ENCODE results near the gene KLC1. TPM values are rescaled to one million over a fixed set of nuclear protein-coding genes. Genes with fewer than 3 reads are reported as not detected.

Gene KLC1
- total RNA-seq, 1 donor = 212 TPM

DNA sequence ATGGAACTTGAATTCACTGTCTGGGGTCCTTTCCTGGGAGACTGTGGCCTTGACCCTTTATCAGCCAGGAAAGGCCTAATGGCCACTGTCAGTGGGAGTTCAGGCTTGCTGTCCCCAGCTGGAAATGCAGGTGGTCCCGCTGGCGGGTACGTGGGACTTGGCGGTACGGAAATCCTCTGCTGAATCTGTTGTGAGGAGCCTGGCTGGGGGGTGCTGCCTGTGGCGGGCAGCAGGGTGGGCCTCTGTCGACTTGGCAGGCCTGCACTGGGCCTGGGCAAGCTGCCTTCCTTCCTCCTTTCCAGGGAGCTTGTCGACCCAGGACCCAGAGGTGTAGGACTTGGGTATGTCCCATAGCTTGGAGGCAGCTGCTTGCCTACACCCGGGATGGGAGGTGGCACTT, 112.9 kb downstream of the KLC1 start:
- DNase-seq (ENCODE audit: low read depth) = no peak
- no peak overlapping the region for H3K4me3 ChIP-seq (ENCODE audit: low read depth, low read length)
- TF ChIP-seq, protein P1, sequence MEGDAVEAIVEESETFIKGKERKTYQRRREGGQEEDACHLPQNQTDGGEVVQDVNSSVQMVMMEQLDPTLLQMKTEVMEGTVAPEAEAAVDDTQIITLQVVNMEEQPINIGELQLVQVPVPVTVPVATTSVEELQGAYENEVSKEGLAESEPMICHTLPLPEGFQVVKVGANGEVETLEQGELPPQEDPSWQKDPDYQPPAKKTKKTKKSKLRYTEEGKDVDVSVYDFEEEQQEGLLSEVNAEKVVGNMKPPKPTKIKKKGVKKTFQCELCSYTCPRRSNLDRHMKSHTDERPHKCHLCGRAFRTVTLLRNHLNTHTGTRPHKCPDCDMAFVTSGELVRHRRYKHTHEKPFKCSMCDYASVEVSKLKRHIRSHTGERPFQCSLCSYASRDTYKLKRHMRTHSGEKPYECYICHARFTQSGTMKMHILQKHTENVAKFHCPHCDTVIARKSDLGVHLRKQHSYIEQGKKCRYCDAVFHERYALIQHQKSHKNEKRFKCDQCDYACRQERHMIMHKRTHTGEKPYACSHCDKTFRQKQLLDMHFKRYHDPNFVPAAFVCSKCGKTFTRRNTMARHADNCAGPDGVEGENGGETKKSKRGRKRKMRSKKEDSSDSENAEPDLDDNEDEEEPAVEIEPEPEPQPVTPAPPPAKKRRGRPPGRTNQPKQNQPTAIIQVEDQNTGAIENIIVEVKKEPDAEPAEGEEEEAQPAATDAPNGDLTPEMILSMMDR (IDR thresholded peaks at IDR 0.05; ENCODE audit: insufficient read depth, low read length) = no peak

DNA sequence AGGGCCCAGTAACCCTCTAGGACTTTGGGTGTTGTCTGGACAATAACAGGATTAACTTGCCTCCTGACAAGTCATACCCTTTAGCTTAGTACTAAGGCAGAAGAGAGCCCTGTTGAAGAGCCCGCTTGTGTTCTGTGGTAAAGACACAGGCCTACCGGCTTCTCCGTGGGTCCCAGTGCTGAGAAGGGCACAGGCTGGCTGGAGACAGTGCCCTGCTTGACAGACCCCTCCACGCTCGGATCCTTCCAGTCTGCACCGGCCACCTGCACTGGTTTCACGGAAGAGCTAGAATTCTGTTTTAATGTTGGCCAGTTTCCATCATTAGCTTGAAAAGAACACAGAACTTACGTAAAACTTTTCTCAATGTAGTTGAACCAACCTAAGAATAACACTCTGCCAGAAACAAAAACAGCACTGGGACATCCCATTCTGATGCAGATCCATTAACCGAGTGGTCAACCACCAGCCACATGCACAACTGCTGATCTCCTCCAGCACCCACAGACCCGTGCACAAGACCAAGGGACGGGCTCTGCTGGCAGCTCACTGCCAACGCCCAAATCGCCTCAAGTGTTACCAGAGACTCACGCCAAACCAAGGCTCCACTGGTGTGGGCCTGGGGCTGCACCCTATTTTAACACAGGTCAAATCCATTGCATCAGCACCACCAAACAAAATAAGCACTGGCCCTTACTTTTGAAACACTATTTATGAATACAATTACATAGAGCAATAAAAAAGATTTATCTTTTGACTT, 113.7 kb downstream of the KLC1 start:
- H3K4me3 ChIP-seq (ENCODE audit: low read depth, low read length) = no peak overlapping the region
- no peak for DNase-seq (ENCODE audit: low read depth)
- TF ChIP-seq, protein P1 (IDR thresholded peaks at IDR 0.05; ENCODE audit: insufficient read depth, low read length) = no peak

DNA sequence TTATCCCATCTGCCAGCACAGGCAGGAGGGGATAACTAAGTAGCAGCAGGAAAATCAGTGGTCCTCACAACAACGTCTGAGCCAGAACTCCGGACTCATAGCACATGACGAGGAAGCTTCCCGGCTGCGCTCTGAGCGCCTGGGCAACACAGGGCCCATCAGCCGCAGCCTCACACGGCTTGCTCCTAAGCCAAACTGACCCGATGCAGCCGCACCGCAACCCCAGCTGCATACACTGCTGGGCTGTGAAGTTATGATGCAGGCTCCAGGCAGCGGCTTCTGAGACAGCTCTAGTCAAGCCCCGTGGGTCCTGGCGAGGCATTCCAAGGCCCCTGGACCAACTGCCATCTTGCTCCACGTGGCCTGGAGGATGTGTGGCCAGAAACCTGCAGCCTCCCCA, 114.7 kb downstream of the KLC1 start:
- TF ChIP-seq, protein P1 (IDR thresholded peaks at IDR 0.05; ENCODE audit: insufficient read depth, low read length) = no peak
- DNase-seq (ENCODE audit: low read depth) = no peak
- H3K4me3 ChIP-seq (ENCODE audit: low read depth, low read length) = no peak overlapping the region

DNA sequence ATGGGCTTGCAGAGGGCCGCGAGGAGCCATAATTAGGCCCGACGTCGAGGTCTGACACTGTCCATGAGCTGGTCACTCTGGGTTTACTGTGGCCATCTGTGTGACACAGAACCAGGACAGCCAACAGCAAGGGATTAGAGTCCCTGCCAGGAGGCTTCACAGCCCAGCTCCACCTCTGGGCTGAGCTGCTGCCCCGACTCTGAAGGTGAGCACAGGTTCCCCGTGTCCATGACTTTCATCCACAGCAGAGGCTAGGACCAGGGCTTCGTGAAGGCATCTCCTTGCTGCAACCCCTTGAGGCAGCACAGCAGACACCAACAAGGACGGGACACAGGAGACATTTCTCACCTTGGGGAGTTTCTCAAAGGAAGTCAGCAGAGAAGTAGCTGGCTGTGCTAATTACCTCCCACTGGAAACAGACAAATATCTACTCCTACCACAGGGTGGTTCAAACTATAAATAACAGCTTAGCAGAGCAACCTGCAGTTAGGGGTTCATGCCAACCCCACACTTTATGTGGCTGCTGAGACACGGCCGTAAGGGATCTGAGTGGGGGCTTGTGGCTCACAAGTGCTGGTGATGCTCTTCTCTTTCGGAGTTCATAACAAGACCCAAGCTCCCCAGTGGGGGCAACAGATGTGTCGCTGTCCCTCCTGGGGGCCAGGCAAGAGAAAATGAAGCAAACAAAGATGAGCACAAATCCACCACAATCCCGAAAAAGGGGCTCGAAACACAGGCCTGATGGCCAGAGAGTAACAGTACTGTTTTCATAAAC, 115.8 kb downstream of the KLC1 start:
- H3K4me3 ChIP-seq (ENCODE audit: low read depth, low read length) = no peak overlapping the region
- no peak for DNase-seq (ENCODE audit: low read depth)
- TF ChIP-seq, protein P1 (IDR thresholded peaks at IDR 0.05; ENCODE audit: insufficient read depth, low read length) = no peak

DNA sequence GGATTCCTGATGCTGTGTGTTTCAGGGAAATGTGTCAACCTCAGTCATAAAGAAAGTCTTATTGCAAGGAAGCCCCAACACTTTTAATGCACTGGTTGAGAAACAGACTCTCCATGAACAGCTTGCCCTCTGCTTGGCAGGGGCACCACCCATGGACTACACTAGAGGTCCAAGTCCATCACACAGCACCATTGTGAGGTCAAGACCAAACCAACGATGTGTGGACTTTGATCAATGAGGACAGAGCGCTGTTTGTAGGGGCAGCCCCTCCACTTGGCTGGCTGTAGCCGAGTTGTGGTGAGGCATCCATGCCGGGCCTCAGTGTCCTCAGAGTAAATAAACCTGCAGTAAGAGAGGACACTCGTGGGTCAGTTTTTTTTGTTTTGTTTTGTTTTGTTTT, 116.4 kb downstream of the KLC1 start:
- no peak for DNase-seq (ENCODE audit: low read depth)
- TF ChIP-seq, protein P1 (IDR thresholded peaks at IDR 0.05; ENCODE audit: insufficient read depth, low read length) = no peak
- no peak overlapping the region for H3K4me3 ChIP-seq (ENCODE audit: low read depth, low read length)

DNA sequence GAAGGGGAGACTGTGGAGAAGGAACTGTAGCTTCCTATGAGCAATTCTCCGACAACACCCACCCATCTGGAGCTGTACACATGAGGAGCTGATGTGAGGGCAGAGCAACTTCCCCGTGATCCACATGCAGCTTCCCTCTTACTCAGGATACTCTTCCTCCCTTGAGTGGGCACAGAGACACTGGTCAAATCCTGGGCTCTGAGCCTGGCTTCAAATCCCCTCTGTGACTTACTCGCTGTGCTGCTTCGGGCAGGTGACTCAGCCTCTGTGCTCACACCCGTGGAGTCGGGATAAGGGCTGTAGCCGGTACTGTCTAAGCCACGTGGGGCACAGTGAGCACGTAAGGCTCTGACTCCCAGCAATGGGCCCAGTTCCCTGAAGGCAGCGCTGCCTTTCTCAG, 117.7 kb downstream of the KLC1 start:
- TF ChIP-seq, protein P1 (IDR thresholded peaks at IDR 0.05; ENCODE audit: insufficient read depth, low read length) = no peak
- peak; percentile 42 for DNase-seq (ENCODE audit: low read depth)
- H3K4me3 ChIP-seq (ENCODE audit: low read depth, low read length) = no peak overlapping the region
